Endothelial cell of umbilical vein (primary cell): ENCODE data around the gene CLCNKA. TPM values are rescaled to one million over a fixed set of nuclear protein-coding genes. Genes with fewer than 3 reads are reported as not detected.

Source experiments
- BruUV-seq: library from RNA; stranded (reverse); fragments of 400-500 nt; replicated peaks from 2 replicates; lab custom pipeline; 2021; lab: Mats Ljungman, UMichigan
- CTCF ChIA-PET: fragments of 300-600, 350-600 bp; sonication (Branson Sonifier 250); formaldehyde crosslinking; loops from one replicate; lab custom pipeline; 2021; ENCODE audit warnings: antibody characterized with exemption, inconsistent platforms; lab: Charles Lee
- POLR2A ChIA-PET: fragments of 300-600, 350-600 bp; sonication (Branson Sonifier 250); formaldehyde crosslinking; loops from one replicate; lab custom pipeline; 2021; ENCODE audit warnings: antibody characterized with exemption, inconsistent platforms; lab: Charles Lee
- DNase-seq: peaks from one replicate; pipeline ENCODE4 v3.0.0-alpha.2; 2011; ENCODE audit warnings: low read depth, low spot score
- FAIRE-seq: peaks from 2 replicates; lab custom pipeline; 2011; peaks lifted over from hg19 to GRCh38; lab: Jason Lieb, UNC
- H2AFZ ChIP-seq: 2 replicates; pipeline ENCODE4 v1.6.0; 2012; ENCODE audit warnings: low read depth, low read length, control low read depth, inconsistent platforms
- H3K27ac ChIP-seq: 2 replicates; pipeline ENCODE4 v1.5.1; 2011; ENCODE audit warnings: low read depth, mild to moderate bottlenecking, control low read depth, low read length, moderate library complexity; ENCODE audit not compliant: insufficient read depth
- H3K27me3 ChIP-seq, 2 experiments: 2 replicates each; pipeline versions ENCODE4 v1.6.0 to v1.6.1; 2011; ENCODE audit warnings: low read length in 2 of 2, mixed read lengths in 1 of 2; ENCODE audit not compliant: control insufficient read depth in 2 of 2, insufficient read depth in 2 of 2
- H3K36me3 ChIP-seq, 2 experiments: 2 replicates in 1 of 2; 3 replicates in 1 of 2; pipeline ENCODE4 v1.5.1; 2011; ENCODE audit warnings: low read length in 2 of 2, mild to moderate bottlenecking in 1 of 2, moderate library complexity in 1 of 2; ENCODE audit not compliant: control insufficient read depth in 2 of 2, insufficient read depth in 2 of 2; ENCODE audit errors: extremely low read depth in 1 of 2
- H3K4me1 ChIP-seq: 3 replicates; pipeline ENCODE4 v1.5.1; 2011; ENCODE audit warnings: mild to moderate bottlenecking, low read length; ENCODE audit not compliant: control insufficient read depth, insufficient read depth; ENCODE audit errors: extremely low read depth
- H3K4me2 ChIP-seq: 2 replicates; pipeline ENCODE4 v1.6.1; 2011; ENCODE audit warnings: low read length, control low read depth, mixed read lengths; ENCODE audit not compliant: insufficient read depth
- H3K4me3 ChIP-seq, 3 experiments: fragments of 200-600 bp in 1 of 3; sonication (generic), shearing (Covaris generic) in 1 of 3; replicated peaks in 1 of 3; 2 replicates each; pipeline ENCODE4 v1.5.1; 2011 to 2016; ENCODE audit warnings: control low read depth in 3 of 3, low read length in 3 of 3, mild to moderate bottlenecking in 2 of 3, inconsistent platforms in 1 of 3, low read depth in 1 of 3, moderate library complexity in 1 of 3; ENCODE audit not compliant: insufficient read depth in 1 of 3
- H3K79me2 ChIP-seq: 2 replicates; pipeline ENCODE4 v1.6.0; 2012; ENCODE audit warnings: low read length, inconsistent platforms; ENCODE audit not compliant: control insufficient read depth, insufficient read depth
- H3K9ac ChIP-seq: replicated peaks from 2 replicates; pipeline ENCODE3; 2011; ENCODE audit warnings: low read length, control low read depth; ENCODE audit not compliant: insufficient read depth; ENCODE audit errors: extremely low read depth
- H3K9me1 ChIP-seq: replicated peaks from 3 replicates; pipeline ENCODE4 v1.6.0; 2011; ENCODE audit warnings: mild to moderate bottlenecking, low read length; ENCODE audit not compliant: control insufficient read depth, insufficient read depth; ENCODE audit errors: extremely low read depth
- H3K9me3 ChIP-seq: replicated peaks from 2 replicates; pipeline ENCODE4 v1.5.1; 2012; ENCODE audit warnings: low read length, inconsistent platforms; ENCODE audit not compliant: control insufficient read depth, insufficient read depth
- H4K20me1 ChIP-seq: replicated peaks from 2 replicates; pipeline ENCODE3; 2011; ENCODE audit warnings: mild to moderate bottlenecking, low read length; ENCODE audit not compliant: control insufficient read depth, insufficient read depth; ENCODE audit errors: extremely low read depth
- EZH2 ChIP-seq: IDR thresholded peaks from 2 replicates; pipeline ENCODE4 v1.6.1; 2012; ENCODE audit warnings: borderline replicate concordance, low read depth, mild to moderate bottlenecking, moderate library complexity, low read length, inconsistent platforms; ENCODE audit not compliant: severe bottlenecking
- FOS ChIP-seq: IDR thresholded peaks from 2 replicates; pipeline ENCODE4 v1.6.1; 2011; ENCODE audit warnings: mild to moderate bottlenecking, low read length, moderate library complexity, borderline replicate concordance; ENCODE audit not compliant: insufficient read depth
- GATA2 ChIP-seq: IDR thresholded peaks from 2 replicates; pipeline ENCODE4 v1.7.0; 2011; ENCODE audit warnings: low read depth, mild to moderate bottlenecking, moderate library complexity, mixed read lengths, low read length; ENCODE audit not compliant: insufficient read length, insufficient read depth
- JUN ChIP-seq: IDR thresholded peaks from 2 replicates; pipeline ENCODE4 v1.6.1; 2011; ENCODE audit warnings: borderline replicate concordance, low read depth; ENCODE audit not compliant: insufficient read length, insufficient read depth
- MYC ChIP-seq: IDR thresholded peaks from one replicate; pipeline ENCODE4 v1.6.1; 2011; ENCODE audit warnings: mild to moderate bottlenecking, low read depth, low read length
- POLR2A ChIP-seq: IDR thresholded peaks from 2 replicates; pipeline ENCODE4 v1.6.1; 2012; ENCODE audit warnings: low read depth, mild to moderate bottlenecking, control low read depth, low read length
- POLR2AphosphoS5 ChIP-seq: IDR thresholded peaks from 2 replicates; pipeline ENCODE4 v1.6.1; 2012; ENCODE audit warnings: low read depth, mild to moderate bottlenecking, control low read depth, low read length, moderate library complexity; ENCODE audit not compliant: insufficient read depth
- dilution Hi-C: fragments of 300-500 bp; cut with MboI; formaldehyde crosslinking; loops from one replicate; pipeline ENCODE4 v1.15.0; 2019; ENCODE audit warnings: low sequenced_read_pairs; ENCODE audit not compliant: extremely low pct_ligation_motif_present
- intact Hi-C: fragments of 100-400 bp; cut with micrococcal nuclease; formaldehyde crosslinking; loops from one replicate; pipeline ENCODE4 v1.10.0; 2022
- polyA plus RNA-seq, 4 experiments: library from polyadenylated mRNA; depleted of rRNA in 3 of 4; stranded (reverse) in 3 of 4; unstranded in 1 of 4; fragments of >200 nt; gene quantifications; 2 replicates each; pipeline versions ENCODE4 v1.2.1 to v1.2.3, GENCODE V29; 2011 to 2012; ENCODE audit warnings: missing spikeins in 1 of 4
- total RNA-seq: library from RNA; stranded (reverse); gene quantifications from 2 replicates; pipeline ENCODE4 v1.2.3, GENCODE V29; 2021
- TF ChIP-seq, protein P1 (sequence below), 2 donors: IDR thresholded peaks; 1 replicate in 1 of 2; 2 replicates in 1 of 2; pipeline ENCODE4 v1.5.1; 2011; ENCODE audit warnings: low read length in 2 of 2, mild to moderate bottlenecking in 2 of 2, moderate library complexity in 2 of 2, control low read depth in 1 of 2, inconsistent platforms in 1 of 2, low read depth in 1 of 2; ENCODE audit not compliant: insufficient read depth in 1 of 2; ENCODE audit errors: extremely low read depth in 1 of 2
- TF ChIP-seq, protein P2 (sequence below): IDR thresholded peaks from 2 replicates; pipeline ENCODE4 v1.6.1; 2011; ENCODE audit not compliant: insufficient read depth, insufficient read length

The CLCNKA gene
- total and polyA plus RNA-seq, 2 donors (not counting 3 experiments of a cell fraction or from before 2014, with no cell fraction given) = not detected

DNA sequence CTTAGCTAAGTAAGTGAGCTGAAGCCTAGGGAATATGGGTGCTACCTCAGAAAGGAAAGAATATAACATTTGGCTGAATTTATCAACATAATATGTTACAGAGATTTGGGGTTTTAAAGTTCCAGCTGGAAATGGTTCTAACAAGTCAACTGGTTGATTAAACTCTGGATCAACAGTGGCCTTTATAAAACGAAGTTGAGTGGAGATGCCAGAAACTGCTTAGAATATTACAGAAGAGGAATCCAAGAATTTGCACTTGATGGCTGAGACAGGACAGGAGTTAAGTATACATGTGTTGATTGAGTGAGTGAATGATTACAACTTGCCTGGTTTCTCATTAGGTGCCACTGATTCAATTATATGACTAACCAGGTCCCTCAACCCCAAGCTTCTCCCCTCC lies 38.6 kb upstream of the CLCNKA start:
- no peak for FAIRE-seq

More for the DNA sequence above, 38.6 kb upstream of the CLCNKA start:
- intact Hi-C loops (no loop called here), dilution Hi-C loops (no loop called here)
- BruUV-seq = no TSS peak
- Histone ChIP-seq H3K27me3 (peaks cover 2 to 10% of the 10 kb centered on the region in 2 experiments), H3K36me3 (no peaks in the 10 kb centered on the region), H4K20me1 (no peaks in the 10 kb centered on the region), H3K9me3 (no peaks in the 10 kb centered on the region), H3K4me2 (no peak overlapping the region), H3K79me2 (no peaks in the 10 kb centered on the region), H3K9ac (no peak overlapping the region), H3K27ac (no peak overlapping the region), H2AFZ (no peak overlapping the region), H3K4me3 (no peak overlapping the region), H3K4me1 (no peaks in the 10 kb centered on the region), H3K9me1 (no peaks in the 10 kb centered on the region)
- TF ChIP-seq MYC = no peak
- no peak for TF ChIP-seq POLR2A
- TF ChIP-seq, protein P1, sequence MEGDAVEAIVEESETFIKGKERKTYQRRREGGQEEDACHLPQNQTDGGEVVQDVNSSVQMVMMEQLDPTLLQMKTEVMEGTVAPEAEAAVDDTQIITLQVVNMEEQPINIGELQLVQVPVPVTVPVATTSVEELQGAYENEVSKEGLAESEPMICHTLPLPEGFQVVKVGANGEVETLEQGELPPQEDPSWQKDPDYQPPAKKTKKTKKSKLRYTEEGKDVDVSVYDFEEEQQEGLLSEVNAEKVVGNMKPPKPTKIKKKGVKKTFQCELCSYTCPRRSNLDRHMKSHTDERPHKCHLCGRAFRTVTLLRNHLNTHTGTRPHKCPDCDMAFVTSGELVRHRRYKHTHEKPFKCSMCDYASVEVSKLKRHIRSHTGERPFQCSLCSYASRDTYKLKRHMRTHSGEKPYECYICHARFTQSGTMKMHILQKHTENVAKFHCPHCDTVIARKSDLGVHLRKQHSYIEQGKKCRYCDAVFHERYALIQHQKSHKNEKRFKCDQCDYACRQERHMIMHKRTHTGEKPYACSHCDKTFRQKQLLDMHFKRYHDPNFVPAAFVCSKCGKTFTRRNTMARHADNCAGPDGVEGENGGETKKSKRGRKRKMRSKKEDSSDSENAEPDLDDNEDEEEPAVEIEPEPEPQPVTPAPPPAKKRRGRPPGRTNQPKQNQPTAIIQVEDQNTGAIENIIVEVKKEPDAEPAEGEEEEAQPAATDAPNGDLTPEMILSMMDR (IDR thresholded peaks at IDR 0.05; ENCODE audit: extremely low read depth in 1 of 2, insufficient read depth in 1 of 2, low read depth in 1 of 2, low read length in 2 of 2) = no peak
- TF ChIP-seq JUN = no peak
- TF ChIP-seq EZH2 = no peak
- TF ChIP-seq, protein P2, sequence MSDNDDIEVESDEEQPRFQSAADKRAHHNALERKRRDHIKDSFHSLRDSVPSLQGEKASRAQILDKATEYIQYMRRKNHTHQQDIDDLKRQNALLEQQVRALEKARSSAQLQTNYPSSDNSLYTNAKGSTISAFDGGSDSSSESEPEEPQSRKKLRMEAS = no peak
- TF ChIP-seq GATA2 = no peak
- TF ChIP-seq FOS = no peak
- TF ChIP-seq POLR2AphosphoS5 = no peak
- DNase-seq = no peak
- ChIA-PET POLR2A (no interaction called here), CTCF (interaction anchor here (1.5 kb wide), 1 partner anchor 192 kb away, joined by 5 read pairs; no protein-coding TSS in a partner anchor)
